ENCODE measurements around the gene AP1G2.

AP1G2 gene

GRCh38 chr14:23558346-23559009, 9.1 kb downstream of the AP1G2 start:
- DNase-seq (ENCODE audit: low read depth in 1 of 2, low spot score in 1 of 2): no peak

DNA sequence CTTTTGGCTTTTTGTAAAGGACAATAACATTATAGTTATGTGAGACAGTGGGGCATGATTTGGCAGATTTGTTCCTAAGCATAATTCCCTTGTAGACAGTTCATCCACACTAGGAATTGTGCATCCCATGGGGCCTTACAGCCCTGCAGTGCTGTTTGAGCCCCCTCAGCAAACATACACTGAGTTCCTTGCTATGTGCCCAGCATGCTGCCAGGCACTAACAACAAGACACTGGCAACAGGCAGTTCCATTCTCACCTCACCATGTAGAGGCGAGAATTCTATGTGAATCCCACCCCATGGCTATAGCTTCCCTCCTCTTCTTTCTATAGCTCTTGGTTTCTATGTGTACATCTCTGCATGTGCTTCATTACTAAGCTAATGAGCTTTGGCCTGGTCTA, 9.6 kb downstream of the AP1G2 start:
- no peak for DNase-seq (ENCODE audit: low read depth in 1 of 2, low spot score in 1 of 2)

GRCh38 chr14:23557521-23557920, 10.1 kb downstream of the AP1G2 start:
- no peak for DNase-seq (ENCODE audit: low read depth in 1 of 2, low spot score in 1 of 2)

GRCh38 chr14:23556700-23557440, 10.7 kb downstream of the AP1G2 start:
- DNase-seq (ENCODE audit: low read depth in 1 of 2, low spot score in 1 of 2): no peak

DNA sequence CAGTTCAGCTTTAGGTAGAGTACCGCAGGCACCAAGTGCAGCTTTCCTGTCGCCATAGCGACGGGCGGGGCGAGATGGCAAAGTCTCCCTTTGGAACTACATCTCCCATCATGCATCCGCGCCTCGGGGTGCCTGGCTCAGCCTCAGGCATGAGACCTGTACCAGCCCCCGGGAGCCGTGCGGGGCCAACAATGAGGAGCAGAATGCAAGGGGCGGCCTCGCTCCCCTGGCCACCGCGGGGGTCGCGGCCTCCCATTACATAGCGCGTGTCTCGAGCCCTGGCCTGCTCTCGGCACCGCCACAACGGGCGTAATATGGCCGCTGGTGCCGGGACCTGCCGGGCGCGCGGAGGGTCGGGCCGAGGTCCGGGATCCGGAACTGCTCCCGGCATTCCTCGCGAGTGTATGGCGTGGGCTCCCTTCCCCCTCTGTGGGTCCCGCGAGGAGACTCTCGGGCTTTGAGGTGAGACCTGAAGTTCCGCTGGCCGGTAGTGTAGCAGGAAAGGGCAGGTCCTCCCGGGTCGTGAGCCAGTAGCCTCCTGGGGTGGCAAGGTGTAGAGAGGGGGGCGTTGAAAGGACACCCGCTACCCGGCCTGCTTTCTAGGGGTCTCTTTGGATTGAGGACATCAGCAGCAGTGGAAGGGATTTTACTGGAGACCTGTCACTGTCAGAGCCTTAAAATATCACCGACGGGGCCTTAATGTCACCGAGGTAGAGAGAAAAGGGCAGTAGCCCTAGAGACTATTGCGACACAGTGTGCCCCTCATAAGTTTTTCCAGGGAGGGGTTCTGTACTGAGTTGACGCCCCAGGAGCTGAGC, 11.5 kb downstream of the AP1G2 start, which contains the start of gene THTPA:
Gene THTPA (plus strand): TSS at position 390 of the 818 bp plus-strand sequence. CDS start 487 bp downstream, outside the sequence.
- peak; percentile 82 to 84 for DNase-seq (ENCODE audit: low read depth in 1 of 2, low spot score in 1 of 2)

DNA sequence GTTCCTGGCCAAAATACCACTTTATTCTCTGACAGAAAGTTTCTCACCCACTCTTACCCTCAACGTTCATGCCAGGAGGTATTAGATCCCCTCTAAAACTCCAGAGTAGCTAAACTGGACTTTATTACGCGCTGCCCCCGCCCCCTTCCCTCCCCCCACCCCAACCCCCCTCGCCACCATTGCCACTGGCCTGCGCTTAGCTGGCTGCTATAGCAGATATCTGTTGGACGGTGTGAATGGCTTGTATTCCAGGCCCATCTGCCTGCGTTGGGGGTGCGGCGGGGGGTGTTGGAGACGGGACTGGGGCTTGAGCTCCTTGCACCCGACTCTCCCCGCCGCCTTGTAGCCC, 12.1 kb downstream of the AP1G2 start:
- no peak for DNase-seq (ENCODE audit: low read depth in 1 of 2, low spot score in 1 of 2)

- DNase-seq (ENCODE audit: low read depth in 1 of 2, low spot score in 1 of 2): peak; percentile 55 to 78
These were observed 16.1 kb downstream of the AP1G2 start, which contains the start of gene ZFHX2 for GRCh38 chr14:23551266-23552028. Gene ZFHX2, minus strand, starts transcription at chr14:23551765. Its CDS starts 16,440 bp downstream, at chr14:23535325.

DNA sequence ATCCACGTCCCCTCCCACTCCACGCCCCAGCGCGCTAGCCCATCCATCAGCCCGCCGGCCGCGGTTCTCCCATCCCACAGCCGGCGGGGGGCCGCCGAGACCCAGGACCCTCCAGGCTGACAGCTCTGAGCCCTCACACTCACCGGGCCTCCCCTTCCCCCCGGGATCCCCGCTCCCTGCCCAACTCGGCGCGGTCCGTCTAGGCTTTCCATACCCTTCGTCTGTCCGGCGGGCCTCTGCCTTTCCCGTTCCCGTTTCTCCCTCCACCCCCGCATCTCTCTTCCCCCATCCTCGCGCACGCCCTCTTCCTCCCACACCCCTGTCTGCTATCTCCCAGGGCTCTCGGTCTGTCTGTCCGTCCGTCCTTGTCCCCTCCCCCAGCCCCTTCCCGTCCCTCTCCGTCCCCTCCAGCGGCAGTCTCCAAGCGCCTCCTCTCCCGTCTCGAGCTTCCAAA, 16.8 kb downstream of the AP1G2 start:
- no peak for DNase-seq (ENCODE audit: low read depth in 1 of 2, low spot score in 1 of 2)

- DNase-seq (ENCODE audit: low read depth in 1 of 2, low spot score in 1 of 2): no peak
These were observed 17.3 kb downstream of the AP1G2 start for GRCh38 chr14:23550131-23550811.

- no peak for DNase-seq (ENCODE audit: low read depth in 1 of 2, low spot score in 1 of 2)
These were observed 19.0 kb downstream of the AP1G2 start for GRCh38 chr14:23548351-23549318.

GRCh38 chr14:23547924-23548323, 19.7 kb downstream of the AP1G2 start:
- no peak for DNase-seq (ENCODE audit: low read depth in 1 of 2, low spot score in 1 of 2)

- DNase-seq (ENCODE audit: low read depth in 1 of 2, low spot score in 1 of 2): no peak
These were observed 21.0 kb downstream of the AP1G2 start for GRCh38 chr14:23546450-23547035.

DNA sequence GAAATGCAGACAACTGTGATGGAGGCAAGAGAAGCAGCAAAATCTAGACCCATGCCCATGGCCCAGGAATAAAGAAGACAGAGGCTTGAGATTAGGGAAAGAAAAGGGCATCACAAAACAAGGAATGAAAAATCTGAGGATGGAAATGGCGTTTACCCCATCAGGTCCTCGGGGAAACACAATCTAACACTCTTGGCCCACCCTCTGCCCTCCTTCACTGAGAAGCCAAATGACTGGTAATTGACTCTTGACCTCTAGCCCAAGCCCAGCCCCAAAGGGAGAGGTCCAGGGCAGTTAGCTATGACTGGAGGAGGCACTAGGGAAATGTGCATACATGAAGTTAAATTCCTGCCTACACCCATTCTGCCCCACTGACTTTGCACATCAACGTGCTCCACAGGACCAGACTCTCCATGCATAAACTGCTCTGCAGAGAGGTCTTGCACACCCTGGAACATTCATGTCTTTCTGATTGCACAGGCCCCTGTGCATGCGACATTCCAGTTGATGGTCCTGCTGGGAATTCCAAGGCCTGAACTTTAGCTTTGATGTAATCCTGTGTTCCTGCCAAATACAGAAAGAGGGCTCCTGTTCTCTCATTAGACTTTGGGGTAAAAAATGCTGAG, 21.7 kb downstream of the AP1G2 start:
- DNase-seq (ENCODE audit: low read depth in 1 of 2, low spot score in 1 of 2): no peak

DNA sequence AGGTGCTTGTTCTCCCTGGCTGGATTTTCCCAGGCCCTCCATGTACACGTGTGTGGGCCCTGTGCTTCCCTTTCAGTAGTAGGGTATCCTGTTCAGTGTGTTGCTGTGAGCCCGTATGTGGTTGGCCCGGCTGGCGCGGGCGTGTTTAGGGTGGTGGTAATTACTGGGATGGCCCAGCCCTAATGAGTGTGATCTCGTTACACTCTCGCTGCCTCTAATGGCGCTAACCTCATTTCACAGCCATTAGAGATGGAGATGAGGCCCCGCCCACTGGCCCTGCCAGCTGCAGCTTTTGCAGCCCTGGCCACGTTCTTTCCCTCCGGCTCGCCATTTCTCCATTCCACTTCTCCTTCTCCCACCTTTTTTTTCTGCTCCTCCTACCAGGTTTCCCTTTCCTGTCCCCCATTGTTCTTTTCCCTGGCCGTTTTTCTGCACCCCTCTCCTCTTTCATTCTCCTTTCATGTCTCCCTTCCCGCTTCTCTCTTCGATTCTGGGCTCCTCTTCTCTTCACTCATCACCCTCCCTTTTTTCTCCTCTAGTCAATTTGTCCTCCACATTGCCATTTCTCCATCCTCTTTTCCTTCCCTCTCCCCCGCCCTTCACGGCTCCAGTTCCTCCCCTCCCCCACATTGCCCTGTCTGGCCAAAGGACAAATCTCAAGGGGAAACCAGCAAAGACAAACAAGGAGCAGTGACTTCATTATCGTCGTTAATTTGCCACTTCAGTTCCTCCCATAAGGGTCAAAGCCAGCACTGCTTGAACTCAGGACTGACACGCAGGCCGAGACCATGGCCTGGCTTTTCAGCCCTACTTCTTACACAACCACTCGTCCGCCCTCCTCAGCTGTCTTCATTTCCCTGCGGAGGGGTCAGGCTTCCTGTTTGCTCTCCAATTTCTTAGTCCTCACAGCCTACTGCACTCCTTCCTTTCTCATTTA, 22.8 kb downstream of the AP1G2 start:
- no peak for DNase-seq (ENCODE audit: low read depth in 1 of 2, low spot score in 1 of 2)

DNA sequence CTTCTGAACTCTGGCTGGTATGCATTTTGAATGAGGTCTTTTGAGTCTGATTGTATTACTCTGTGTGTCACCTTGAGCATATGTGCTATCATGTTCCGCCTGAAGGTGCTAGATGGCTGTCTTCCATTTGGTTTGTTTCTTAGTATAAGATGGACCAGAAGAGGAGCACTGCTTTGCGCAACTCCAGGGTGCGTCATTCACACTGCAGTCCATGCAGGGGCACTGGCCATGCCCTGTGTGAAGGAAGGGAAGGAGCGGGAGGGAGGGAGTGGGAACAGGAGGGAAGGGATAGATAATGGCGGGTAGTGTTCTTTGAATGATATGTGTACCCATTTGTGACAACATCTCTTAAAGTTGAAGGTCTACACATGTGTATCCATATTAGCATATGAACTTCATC, 24.2 kb downstream of the AP1G2 start:
- DNase-seq (ENCODE audit: low read depth in 1 of 2, low spot score in 1 of 2): no peak

GRCh38 chr14:23542261-23542660, 25.3 kb downstream of the AP1G2 start:
- no peak for DNase-seq (ENCODE audit: low read depth in 1 of 2, low spot score in 1 of 2)

GRCh38 chr14:23540141-23540469, 27.5 kb downstream of the AP1G2 start:
- no peak for DNase-seq (ENCODE audit: low read depth in 1 of 2, low spot score in 1 of 2)

Data from stimulated activated CD4-positive, alpha-beta T cell treated with anti-CD3 and anti-CD28 coated beads, Interleukin-15, amount 100 ng/mL, for 1 hour (primary cell).